Activated T-helper 1 cell treated with anti-CD3 and anti-CD28 coated beads, Interleukin-2, amount 50 U/mL, for 16 hours (primary cell): ENCODE data around the gene SLC19A1.
"Not testable (repeated sequence)": the region's sequence is repeated elsewhere in the genome, so short reads cannot be mapped to it uniquely, and the experiment has no call there.

Experiments
- DNase-seq, 2 donors: peaks; one replicate each; pipeline ENCODE4 v3.0.0-alpha.2; 2020; ENCODE audit warnings: low read depth in 1 of 2, low spot score in 1 of 2

Gene SLC19A1

GRCh38 chr21:45576838-45577737 lies 34.8 kb upstream of the SLC19A1 start:
- no peak for DNase-seq

- no peak for DNase-seq
Measured at GRCh38 chr21:45575993-45576837, 34.0 kb upstream of the SLC19A1 start.

- DNase-seq, result no peak
Measured at GRCh38 chr21:45575304-45575992, 33.2 kb upstream of the SLC19A1 start.

GRCh38 chr21:45574691-45575090 lies 32.5 kb upstream of the SLC19A1 start:
- DNase-seq, result no peak

- no peak for DNase-seq
Measured at GRCh38 chr21:45574081-45574501, 31.9 kb upstream of the SLC19A1 start.

GRCh38 chr21:45573452-45574035 lies 31.3 kb upstream of the SLC19A1 start:
- no peak for DNase-seq

GRCh38 chr21:45572783-45573451 lies 30.7 kb upstream of the SLC19A1 start:
- DNase-seq, result no peak

GRCh38 chr21:45572231-45572630 lies 30.0 kb upstream of the SLC19A1 start:
- no peak for DNase-seq

- DNase-seq, result no peak
Measured at GRCh38 chr21:45571641-45572040, 29.4 kb upstream of the SLC19A1 start.

GRCh38 chr21:45570826-45571601 lies 28.8 kb upstream of the SLC19A1 start:
- no peak for DNase-seq

GRCh38 chr21:45570071-45570470 lies 27.8 kb upstream of the SLC19A1 start:
- no peak for DNase-seq

GRCh38 chr21:45568383-45568782 lies 26.1 kb upstream of the SLC19A1 start:
- DNase-seq, result no peak

- DNase-seq, result not testable (repeated sequence)
Measured at GRCh38 chr21:45564137-45564536, 21.9 kb upstream of the SLC19A1 start.

- DNase-seq, result no peak
Measured at GRCh38 chr21:45562965-45563364, 20.7 kb upstream of the SLC19A1 start.

GRCh38 chr21:45562402-45562801 lies 20.2 kb upstream of the SLC19A1 start:
- DNase-seq, result no peak

GRCh38 chr21:45561241-45561640 lies 19.0 kb upstream of the SLC19A1 start:
- not testable (repeated sequence) for DNase-seq

- no peak for DNase-seq
Measured at GRCh38 chr21:45560106-45561021, 18.1 kb upstream of the SLC19A1 start.

- DNase-seq, result no peak
Measured at GRCh38 chr21:45559216-45560105, 17.2 kb upstream of the SLC19A1 start.
